ENCODE data around the gene RGS18. TPM values are rescaled to one million over a fixed set of nuclear protein-coding genes. Genes with fewer than 3 reads are reported as not detected.
"Not testable (repeated sequence)": the region's sequence is repeated elsewhere in the genome, so short reads cannot be mapped to it uniquely, and the experiment has no call there.

The RGS18 gene
- total and polyA plus RNA-seq, 2 of the 13 experiments (the other 11 are each of a cell fraction or from before 2014, with no cell fraction given) = not detected

- Histone ChIP-seq H3K4me1 (ENCODE audit: insufficient read depth, low read length) (no peaks in the 10 kb centered on the region), H3K36me3 (replicated peaks in 1 of 2; ENCODE audit: control insufficient read depth in 1 of 2, insufficient read depth in 2 of 2, low read length in 2 of 2) (no peaks in the 10 kb centered on the region), H3K4me2 (ENCODE audit: low read depth, low read length) (no peak overlapping the region), H3K79me2 (ENCODE audit: insufficient read depth, low read length) (no peaks in the 10 kb centered on the region), H4K20me1 (ENCODE audit: insufficient read depth, low read length) (no peaks in the 10 kb centered on the region), H2AFZ (ENCODE audit: low read length) (no peak overlapping the region), H3K27ac (ENCODE audit: extremely low read length, insufficient read depth, low read length) (no peak overlapping the region), H3K4me3 (replicated peaks in 1 of 3; ENCODE audit: insufficient read depth in 1 of 3, low read depth in 2 of 3, low read length in 3 of 3) (no peak overlapping the region), H3K9ac (ENCODE audit: insufficient read depth, low read depth, low read length) (no peak overlapping the region), H3K9me3 (ENCODE audit: low read length) (no peaks in the 10 kb centered on the region), H3K27me3 (ENCODE audit: control insufficient read depth in 1 of 2, insufficient read depth in 2 of 2, low read length in 2 of 2) (no peaks in the 10 kb centered on the region; a peak in 1 of 5 replicates)
- no TSS peak for BruUV-seq (replicated peaks)
- intact Hi-C loops (cut with micrococcal nuclease; ENCODE audit: unreplicated experiment) = no loop called here
- TF ChIP-seq U2AF1 (optimal IDR thresholded peaks at IDR 0.05; ENCODE audit: low read depth, low read length) = no peak
- no peak for TF ChIP-seq XRCC5 (optimal IDR thresholded peaks at IDR 0.05; ENCODE audit: low read length)
- no peak for TF ChIP-seq SNAPC5 (CRISPR knock-in tag; IDR thresholded peaks at IDR 0.05; ENCODE audit: borderline replicate concordance)
- TF ChIP-seq TP53 (CRISPR knock-in tag; conservative IDR thresholded peaks at IDR 0.05) = no peak
- TF ChIP-seq GATAD2A (CRISPR knock-in tag; IDR thresholded peaks at IDR 0.05) = no peak
- no peak for TF ChIP-seq MED1 (CRISPR knock-in tag; IDR thresholded peaks at IDR 0.05)
- no peak for TF ChIP-seq ZNF776 (CRISPR knock-in tag; IDR thresholded peaks at IDR 0.05)
- TF ChIP-seq ZFP36 (IDR thresholded peaks at IDR 0.05; ENCODE audit: borderline replicate concordance, low read depth, low read length, partially characterized antibody) = no peak
- no peak for TF ChIP-seq AGO2 (optimal IDR thresholded peaks at IDR 0.05; ENCODE audit: low read depth, low read length)
- ChIA-PET CTCF (ENCODE audit: low intra/inter-chr PET ratio, low total read pairs) (no interaction called here), POLR2A (no interaction called here)
- ATAC-seq = no peak
- in situ Hi-C loops (cut with HindIII; ENCODE audit: extremely low pct_ligation_motif_present, low pct_unique_long_range_greater_than_20kb) = no loop called here
- FAIRE-seq = no peak
- no peak for DNase-seq (ENCODE audit: low spot score)
- 3% methylated on average over 5 of the region's 5 CpGs for WGBS (ENCODE audit: low lambda C conversion rate)
Observed at GRCh38 chr1:192227330-192227729, 69.1 kb downstream of the RGS18 start.

DNA sequence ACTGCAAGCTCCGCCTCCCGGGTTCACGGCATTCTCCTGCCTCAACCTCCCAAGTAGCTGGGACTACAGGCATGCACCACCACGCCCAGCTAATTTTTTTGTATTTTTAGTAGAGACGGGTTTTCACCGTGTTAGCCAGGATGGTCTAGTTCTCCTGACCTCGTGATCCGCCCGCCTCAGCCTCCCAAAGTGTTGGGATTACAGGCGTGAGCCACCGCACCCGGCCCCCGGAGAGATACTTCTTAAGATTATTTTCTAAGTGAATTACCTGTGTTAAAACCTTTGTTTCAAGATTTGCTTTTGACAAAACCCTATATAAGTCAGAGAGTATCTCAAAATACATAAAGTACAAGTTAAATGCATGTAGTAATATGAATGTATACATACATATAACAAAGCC is 69.7 kb downstream of the RGS18 start:
- CTCF ChIA-PET (ENCODE audit: low intra/inter-chr PET ratio, low total read pairs); H3K27me3 ChIP-seq (ENCODE audit: control insufficient read depth in 1 of 2, insufficient read depth in 2 of 2, low read length in 2 of 2); H3K4me1 ChIP-seq (ENCODE audit: insufficient read depth, low read length); DNase-seq (ENCODE audit: low spot score); H3K9me3 ChIP-seq (ENCODE audit: low read length); H2AFZ ChIP-seq (ENCODE audit: low read length); H3K27ac ChIP-seq (ENCODE audit: extremely low read length, insufficient read depth, low read length); BruUV-seq (replicated peaks); intact Hi-C loops (cut with micrococcal nuclease; ENCODE audit: unreplicated experiment); H3K9ac ChIP-seq (ENCODE audit: insufficient read depth, low read depth, low read length); POLR2A ChIA-PET; H3K4me3 ChIP-seq (replicated peaks in 1 of 3; ENCODE audit: insufficient read depth in 1 of 3, low read depth in 2 of 3, low read length in 3 of 3); H3K79me2 ChIP-seq (ENCODE audit: insufficient read depth, low read length); H3K4me2 ChIP-seq (ENCODE audit: low read depth, low read length); in situ Hi-C loops (cut with HindIII; ENCODE audit: extremely low pct_ligation_motif_present, low pct_unique_long_range_greater_than_20kb); ATAC-seq; H4K20me1 ChIP-seq (ENCODE audit: insufficient read depth, low read length); H3K36me3 ChIP-seq (replicated peaks in 1 of 2; ENCODE audit: control insufficient read depth in 1 of 2, insufficient read depth in 2 of 2, low read length in 2 of 2); FAIRE-seq: not testable (repeated sequence)
- 37% methylated on average over 12 of the region's 13 CpGs for WGBS (ENCODE audit: low lambda C conversion rate)
